ENCODE measurements around the gene SLC26A2.

GRCh38 chr5:149917073-149917676, 43.4 kb upstream of the SLC26A2 start:
- TF ChIP-seq CTCF (IDR thresholded peaks at IDR 0.05) (no peak), POLR2A (IDR thresholded peaks at IDR 0.05) (no peak)

Measured in sigmoid colon (tissue), 3 donors.